HG03025 (cell line): ENCODE results near the gene KANSL3.

Source experiments
- ATAC-seq: cut with Tn5 transposase; IDR thresholded peaks from one replicate; pipeline ENCODE4 v1.9.1; 2021; ENCODE audit warnings: mild to moderate bottlenecking, moderate library complexity; ENCODE audit not compliant: unreplicated experiment, low FRiP score

KANSL3 gene

GRCh38 chr2:96616128-96616527, 22.0 kb downstream of the KANSL3 start:
- ATAC-seq: no peak

GRCh38 chr2:96608469-96609455, 29.4 kb downstream of the KANSL3 start:
- no peak for ATAC-seq

GRCh38 chr2:96604104-96604503, 34.0 kb downstream of the KANSL3 start:
- no peak for ATAC-seq

- ATAC-seq: no peak
Measured at GRCh38 chr2:96602330-96602823, 35.7 kb downstream of the KANSL3 start.

GRCh38 chr2:96601382-96602292, 36.5 kb downstream of the KANSL3 start:
- no peak for ATAC-seq

GRCh38 chr2:96599941-96600340, 38.2 kb downstream of the KANSL3 start:
- ATAC-seq: no peak

GRCh38 chr2:96596596-96596995, 41.5 kb downstream of the KANSL3 start:
- ATAC-seq: no peak

GRCh38 chr2:96594691-96595152, 43.4 kb downstream of the KANSL3 start:
- no peak for ATAC-seq

GRCh38 chr2:96594282-96594681, 43.8 kb downstream of the KANSL3 start:
- ATAC-seq: no peak

- ATAC-seq: no peak
Measured at GRCh38 chr2:96591494-96591893, 46.6 kb downstream of the KANSL3 start.

- no peak for ATAC-seq
Measured at GRCh38 chr2:96591054-96591453, 47.1 kb downstream of the KANSL3 start.

- no peak for ATAC-seq
Measured at GRCh38 chr2:96587843-96588242, 50.3 kb downstream of the KANSL3 start.

- no peak for ATAC-seq
Measured at GRCh38 chr2:96584017-96584416, 54.1 kb downstream of the KANSL3 start.

GRCh38 chr2:96580771-96581170, 57.3 kb downstream of the KANSL3 start:
- ATAC-seq: no peak

GRCh38 chr2:96579422-96579821, 58.7 kb downstream of the KANSL3 start:
- no peak for ATAC-seq

GRCh38 chr2:96578731-96579130, 59.4 kb downstream of the KANSL3 start:
- ATAC-seq: no peak

GRCh38 chr2:96577501-96577900, 60.6 kb downstream of the KANSL3 start:
- no peak for ATAC-seq

GRCh38 chr2:96575785-96576456, 62.2 kb downstream of the KANSL3 start:
- ATAC-seq: no peak

- ATAC-seq: no peak
Measured at GRCh38 chr2:96574364-96574763, 63.7 kb downstream of the KANSL3 start.

- no peak for ATAC-seq
Measured at GRCh38 chr2:96568094-96568493, 70.0 kb downstream of the KANSL3 start.
